Neuronal stem cell (in vitro differentiated cells): Measurements from ENCODE around the gene PALM.

ENCODE experiments used
- DNase-seq: peaks from one replicate; pipeline ENCODE4 v3.0.0-alpha.2; 2013; ENCODE audit warnings: low spot score
- H2AFZ ChIP-seq: one replicate; pipeline ENCODE4 v1.6.1; 2013; ENCODE audit warnings: mild to moderate bottlenecking, low read length, inconsistent platforms
- H2AK5ac ChIP-seq: 2 replicates; pipeline ENCODE4 v1.6.1; 2013; ENCODE audit warnings: low read depth, mild to moderate bottlenecking, inconsistent platforms, low read length, moderate library complexity, mixed read lengths
- H2BK120ac ChIP-seq: 2 replicates; pipeline ENCODE4 v1.6.1; 2013; ENCODE audit warnings: low read depth, mild to moderate bottlenecking, inconsistent platforms, low read length, moderate library complexity, mixed read lengths
- H2BK12ac ChIP-seq: one replicate; pipeline ENCODE4 v1.6.1; 2013; ENCODE audit warnings: low read length, inconsistent platforms
- H2BK15ac ChIP-seq: 2 replicates; pipeline ENCODE4 v1.6.1; 2013; ENCODE audit warnings: mild to moderate bottlenecking, low read length, inconsistent platforms, mixed read lengths
- H2BK5ac ChIP-seq: one replicate; pipeline ENCODE4 v1.6.1; 2013; ENCODE audit warnings: inconsistent platforms, mild to moderate bottlenecking, low read length, moderate library complexity
- H3K14ac ChIP-seq: one replicate; pipeline ENCODE4 v1.6.1; 2013; ENCODE audit warnings: low read length, inconsistent platforms
- H3K18ac ChIP-seq: 2 replicates; pipeline ENCODE4 v1.6.1; 2013; ENCODE audit warnings: low read length, inconsistent platforms
- H3K23ac ChIP-seq: 2 replicates; pipeline ENCODE4 v1.6.1; 2013; ENCODE audit warnings: low read depth, mild to moderate bottlenecking, mixed read lengths, low read length, inconsistent platforms; ENCODE audit not compliant: poor library complexity
- H3K27ac ChIP-seq: replicated peaks from 3 replicates; pipeline ENCODE4 v1.5.1; 2013; ENCODE audit warnings: low read length, inconsistent platforms
- H3K27me3 ChIP-seq, 3 experiments: 2 replicates each; pipeline ENCODE4 v1.6.1; 2013; ENCODE audit warnings: low read length in 3 of 3, mild to moderate bottlenecking in 2 of 3, inconsistent platforms in 1 of 3, low read depth in 1 of 3, mixed read lengths in 1 of 3, moderate library complexity in 1 of 3; ENCODE audit not compliant: control insufficient read depth in 3 of 3, insufficient read depth in 3 of 3
- H3K36me3 ChIP-seq, 2 donors: replicated peaks in 1 of 2; 2 replicates each; pipeline ENCODE4 v1.6.1; 2013; ENCODE audit warnings: low read length in 2 of 2; ENCODE audit not compliant: control insufficient read depth in 2 of 2, insufficient read depth in 2 of 2
- H3K4ac ChIP-seq: 2 replicates; pipeline ENCODE4 v1.6.1; 2013; ENCODE audit warnings: inconsistent platforms, mild to moderate bottlenecking, low read length, moderate library complexity
- H3K4me1 ChIP-seq, 2 donors: 1 replicate in 1 of 2; 2 replicates in 1 of 2; pipeline ENCODE4 v1.6.1; 2013; ENCODE audit warnings: low read length in 2 of 2, low read depth in 1 of 2; ENCODE audit not compliant: control insufficient read depth in 2 of 2, insufficient read depth in 1 of 2
- H3K4me2 ChIP-seq: one replicate; pipeline ENCODE4 v1.6.1; 2013; ENCODE audit warnings: mild to moderate bottlenecking, low read length, inconsistent platforms; ENCODE audit not compliant: insufficient read depth, poor library complexity, severe bottlenecking
- H3K4me3 ChIP-seq, 2 donors: 2 replicates each; pipeline ENCODE4 v1.5.1; 2013; ENCODE audit warnings: low read length in 2 of 2, mild to moderate bottlenecking in 2 of 2, inconsistent platforms in 1 of 2, moderate library complexity in 1 of 2
- H3K79me1 ChIP-seq: one replicate; pipeline ENCODE4 v1.6.1; 2013; ENCODE audit warnings: low read depth, mild to moderate bottlenecking, inconsistent platforms, low read length, moderate library complexity
- H3K9ac ChIP-seq: one replicate; pipeline ENCODE4 v1.6.1; 2013; ENCODE audit warnings: mild to moderate bottlenecking, low read depth, low read length, inconsistent platforms; ENCODE audit not compliant: poor library complexity
- H3K9me3 ChIP-seq, 2 donors: replicated peaks in 1 of 2; 2 replicates each; pipeline versions ENCODE3 to v1.6.1; 2013; ENCODE audit warnings: low read length in 2 of 2, mild to moderate bottlenecking in 2 of 2, inconsistent platforms in 1 of 2, low read depth in 1 of 2, mixed read lengths in 1 of 2, moderate library complexity in 1 of 2; ENCODE audit not compliant: control insufficient read depth in 2 of 2, insufficient read depth in 1 of 2
- H4K8ac ChIP-seq: one replicate; pipeline ENCODE4 v1.6.1; 2013; ENCODE audit warnings: low read depth, mild to moderate bottlenecking, inconsistent platforms, low read length, moderate library complexity
- H4K91ac ChIP-seq: one replicate; pipeline ENCODE4 v1.6.1; 2013; ENCODE audit warnings: low read length, low read depth, mild to moderate bottlenecking, inconsistent platforms; ENCODE audit not compliant: poor library complexity
- WGBS, 2 donors: extraction: QIAGEN DNeasy Blood & Tissue Kit; methylation state at CpG; one replicate each; pipeline ENCODE4 v1.1.7; 2013; ENCODE audit warnings: missing lambda C conversion rate in 2 of 2, mixed read lengths in 1 of 2; ENCODE audit not compliant: insufficient read length in 2 of 2, insufficient replicate concordance in 1 of 2; ENCODE audit errors: extremely low coverage in 2 of 2; 5-methylcytosine and 5-hydroxymethylcytosine counted together

PALM gene

DNA sequence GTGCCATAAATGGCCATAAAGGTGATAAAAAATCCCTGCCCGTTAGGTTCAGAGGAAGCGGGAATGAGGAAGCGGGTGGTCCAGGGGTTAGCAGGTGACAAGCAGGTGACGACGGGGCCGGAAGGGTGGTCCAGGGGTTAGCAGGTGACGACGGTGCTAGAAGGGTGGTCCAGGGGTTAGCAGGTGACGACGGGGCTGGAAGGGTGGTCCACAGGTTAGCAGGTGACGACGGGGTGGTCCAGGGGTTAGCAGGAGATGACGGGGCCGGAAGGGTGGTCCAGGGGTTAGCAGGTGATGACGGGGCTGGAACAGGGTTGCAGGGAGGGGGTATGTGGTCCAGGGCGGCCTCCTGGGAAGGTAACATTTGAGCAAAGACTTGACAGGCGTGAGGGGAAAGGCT is 19.7 kb upstream of the PALM start:
- no peak overlapping the region for H2BK12ac ChIP-seq
- H2BK5ac ChIP-seq: no peak overlapping the region
- DNase-seq: no peak

DNA sequence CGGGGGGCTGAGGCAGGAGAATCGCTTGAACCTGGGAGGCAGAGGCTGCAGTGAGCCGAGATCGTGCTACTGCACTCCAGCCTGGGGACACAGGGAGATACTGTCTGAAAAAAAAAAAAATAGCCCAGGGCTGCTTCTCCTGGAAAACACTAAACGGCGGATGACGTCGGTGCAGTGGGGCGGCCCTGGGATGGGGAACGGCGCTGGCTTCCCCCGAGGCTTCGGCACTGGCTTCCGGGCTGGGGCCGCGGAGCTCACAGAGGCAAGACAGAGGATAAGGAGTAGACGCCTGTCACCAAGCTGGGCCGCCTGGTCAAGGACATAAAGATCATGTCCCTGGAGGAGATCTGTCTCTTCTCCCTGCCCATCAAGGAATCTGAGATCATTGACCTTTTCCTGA is 18.5 kb upstream of the PALM start:
- no peak overlapping the region for H4K91ac ChIP-seq
- no peak overlapping the region for H3K9ac ChIP-seq
- H3K23ac ChIP-seq: no peak overlapping the region
- no peak overlapping the region for H2AK5ac ChIP-seq
- no peak for DNase-seq
- no peak overlapping the region for H4K8ac ChIP-seq
- H2BK120ac ChIP-seq: no peak overlapping the region
- no peak overlapping the region for H3K4ac ChIP-seq
- no peaks in the 10 kb centered on the region for H3K4me1 ChIP-seq
- no peak overlapping the region for H2BK12ac ChIP-seq
- peaks cover 0 to 6% (median 0%) of the 10 kb centered on the region in 3 experiments for H3K27me3 ChIP-seq
- H3K79me1 ChIP-seq: no peaks in the 10 kb centered on the region
- H3K27ac ChIP-seq: no peak overlapping the region
- no peak overlapping the region for H3K14ac ChIP-seq
- peaks cover 0 to 4% of the 10 kb centered on the region in 2 donors for H3K9me3 ChIP-seq
- no peak overlapping the region for H3K4me2 ChIP-seq
- H2BK15ac ChIP-seq: no peak overlapping the region
- no peak overlapping the region for H3K4me3 ChIP-seq
- WGBS, 2 donors: no CpG with 5 or more reads among the region's 18 CpGs
- H2AFZ ChIP-seq: no peak overlapping the region
- H3K36me3 ChIP-seq: no peaks in the 10 kb centered on the region
- H2BK5ac ChIP-seq: no peak overlapping the region
- no peak overlapping the region for H3K18ac ChIP-seq

More for the DNA sequence above, 19.7 kb upstream of the PALM start:
- no peak overlapping the region for H3K4me3 ChIP-seq
- H3K9ac ChIP-seq: no peak overlapping the region
- peak overlapping the region; percentile 73 for H3K23ac ChIP-seq
- no peak overlapping the region for H3K18ac ChIP-seq
- H2AK5ac ChIP-seq: peak overlapping the region; percentile 84
- no peak overlapping the region for H4K91ac ChIP-seq
- no peak overlapping the region for H3K4ac ChIP-seq
- no peak overlapping the region for H2AFZ ChIP-seq
- no CpG with 5 or more reads among the region's 17 CpGs for WGBS, 2 donors
- H3K27ac ChIP-seq: no peak overlapping the region
- no peak overlapping the region for H4K8ac ChIP-seq
- H2BK15ac ChIP-seq: peak overlapping the region; percentile 67
- H3K9me3 ChIP-seq: peaks cover 0 to 4% of the 10 kb centered on the region in 2 donors
- H3K79me1 ChIP-seq: no peaks in the 10 kb centered on the region
- H3K4me2 ChIP-seq: no peak overlapping the region
- no peaks in the 10 kb centered on the region for H3K36me3 ChIP-seq
- no peaks in the 10 kb centered on the region for H3K27me3 ChIP-seq
- H3K4me1 ChIP-seq: no peaks in the 10 kb centered on the region
- no peak overlapping the region for H3K14ac ChIP-seq
- no peak overlapping the region for H2BK120ac ChIP-seq

DNA sequence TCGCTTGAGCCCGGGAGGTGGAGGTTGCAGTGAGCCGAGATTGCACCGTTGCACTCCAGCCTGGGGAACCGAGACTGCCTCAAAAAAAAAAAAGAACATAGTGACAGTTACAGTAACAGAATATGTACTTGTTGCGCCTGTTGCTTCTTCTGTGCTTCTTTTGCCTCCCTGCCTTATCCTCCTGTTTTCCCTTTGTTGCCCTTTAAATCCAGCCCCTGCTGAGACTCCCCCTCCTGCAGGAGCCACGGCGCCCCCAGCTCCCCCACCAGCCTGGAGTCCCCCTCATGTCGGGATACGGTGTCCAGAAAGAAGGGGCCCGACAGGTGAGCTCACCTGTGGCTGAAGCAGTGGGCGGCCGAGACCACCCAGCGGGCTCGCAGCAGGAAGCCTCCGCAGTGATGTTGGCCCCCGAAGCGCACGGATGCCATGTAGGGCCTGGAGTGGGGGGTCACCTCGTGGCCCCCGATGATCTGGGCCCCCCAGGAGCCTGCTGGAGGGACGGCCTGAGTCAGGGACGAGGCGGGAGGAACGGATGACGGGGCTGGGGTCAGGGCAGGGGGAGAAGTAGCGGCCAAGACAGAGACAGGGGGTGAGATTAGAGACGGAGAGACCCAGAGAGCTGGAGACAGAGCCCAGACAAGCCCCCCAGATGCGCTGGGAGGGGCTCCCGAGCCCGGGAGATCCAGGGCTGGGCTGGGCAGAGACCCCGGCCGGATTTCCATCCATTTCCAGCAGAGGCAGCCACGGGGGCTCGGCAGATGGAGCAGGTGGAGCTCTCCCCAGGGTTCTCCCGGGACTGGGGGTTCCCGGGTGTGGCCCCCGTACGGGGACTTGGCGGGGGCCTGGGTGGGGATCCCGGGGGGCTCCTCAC is 14.0 kb upstream of the PALM start:
- peak overlapping the region; percentile 68 for H2AFZ ChIP-seq
- no peak overlapping the region for H4K91ac ChIP-seq
- no peak for DNase-seq
- peaks cover 0 to 14% (median 0%) of the 10 kb centered on the region in 3 experiments for H3K27me3 ChIP-seq
- H3K4me2 ChIP-seq: no peak overlapping the region
- H4K8ac ChIP-seq: no peak overlapping the region
- H3K18ac ChIP-seq: peak overlapping the region; percentile 80
- no peak overlapping the region for H3K27ac ChIP-seq
- no peak overlapping the region for H3K4ac ChIP-seq
- no peaks in the 10 kb centered on the region for H3K79me1 ChIP-seq
- no peak overlapping the region for H2BK12ac ChIP-seq
- H3K23ac ChIP-seq: no peak overlapping the region
- no peak overlapping the region for H2BK120ac ChIP-seq
- H3K9me3 ChIP-seq: no peaks in the 10 kb centered on the region
- no peak overlapping the region for H2BK15ac ChIP-seq
- H3K36me3 ChIP-seq: no peaks in the 10 kb centered on the region
- WGBS, 2 donors: no CpG with 5 or more reads among the region's 41 CpGs
- peak overlapping the region; percentile 35 for H2BK5ac ChIP-seq
- no peak overlapping the region for H3K9ac ChIP-seq
- H3K14ac ChIP-seq: peak overlapping the region; percentile 38
- H2AK5ac ChIP-seq: no peak overlapping the region
- no peak overlapping the region for H3K4me3 ChIP-seq
- no peaks in the 10 kb centered on the region for H3K4me1 ChIP-seq

DNA sequence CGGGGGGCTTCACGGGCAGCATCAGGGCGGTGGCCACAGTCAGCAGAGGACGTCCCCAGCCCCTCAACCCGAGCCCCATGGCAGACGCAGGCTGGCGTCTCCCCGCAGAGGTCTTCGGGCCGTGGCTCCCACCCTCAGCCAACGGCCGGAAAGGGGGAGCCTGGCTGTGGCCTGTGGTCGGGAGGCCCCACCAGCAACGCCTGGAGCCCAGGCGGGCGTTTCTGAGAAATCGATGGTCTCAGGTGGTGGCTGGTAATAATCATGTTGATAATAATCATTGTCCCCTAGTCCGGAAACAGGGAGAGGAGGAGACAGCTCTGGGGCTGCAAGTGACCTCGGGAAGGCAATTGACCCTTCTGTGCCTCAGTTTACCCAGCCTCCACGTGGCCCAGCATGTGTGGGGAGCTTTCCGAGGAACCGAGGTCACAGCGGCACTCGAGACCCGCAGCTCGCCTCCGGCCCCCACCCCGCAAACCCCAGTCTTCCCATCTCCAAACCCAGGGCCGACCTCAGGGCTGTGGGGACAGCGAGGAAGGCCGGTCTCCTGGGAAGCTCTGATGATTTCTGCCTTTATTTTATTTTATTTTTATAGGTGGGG is 13.3 kb upstream of the PALM start, which contains the start of gene PRSS57:
TSS of gene PRSS57 (minus strand) at position 101 of the 598 bp plus-strand sequence. CDS start at position 79, 22 bp downstream.
- peak within 1 kb of the TSS; percentile 68 for H2AFZ ChIP-seq

More for the DNA sequence above, 13.3 kb upstream of the PALM start, which contains the start of gene PRSS57:
- no peak within 1 kb of the TSS for H3K23ac ChIP-seq
- no peak within 1 kb of the TSS for H3K9ac ChIP-seq
- no peak within 1 kb of the TSS for H2BK120ac ChIP-seq
- H4K8ac ChIP-seq: no peak within 1 kb of the TSS
- H3K4me3 ChIP-seq: no peak within 1 kb of the TSS
- H3K27ac ChIP-seq: no peak within 1 kb of the TSS
- no peak within 1 kb of the TSS for H4K91ac ChIP-seq
- H3K79me1 ChIP-seq: no peaks in the 10 kb centered on the region
- no CpG with 5 or more reads among the region's 31 CpGs for WGBS, 2 donors
- H2BK15ac ChIP-seq: no peak within 1 kb of the TSS
- peak within 1 kb of the TSS; percentile 43 for H2AK5ac ChIP-seq
- no peaks in the 10 kb centered on the region for H3K36me3 ChIP-seq
- no peak within 1 kb of the TSS for H3K4me2 ChIP-seq
- H3K18ac ChIP-seq: peak within 1 kb of the TSS; percentile 80
- no peak within 1 kb of the TSS for H3K4ac ChIP-seq
- no peaks in the 10 kb centered on the region for H3K9me3 ChIP-seq
- H3K27me3 ChIP-seq: peaks cover 0 to 14% (median 0%) of the 10 kb centered on the region in 3 experiments
- peak within 1 kb of the TSS; percentile 35 for H2BK5ac ChIP-seq
- H2BK12ac ChIP-seq: no peak within 1 kb of the TSS
- H3K4me1 ChIP-seq: no peaks in the 10 kb centered on the region
- H3K14ac ChIP-seq: peak within 1 kb of the TSS; percentile 38
- no peak for DNase-seq
